IPS-20b (cell line): ENCODE data around the gene TMOD3.

Experiments used
- H3K27ac ChIP-seq: one replicate; pipeline ENCODE4 v1.5.1; 2013; ENCODE audit warnings: low read length
- H3K27me3 ChIP-seq: 2 replicates; pipeline ENCODE4 v1.6.1; 2013; ENCODE audit warnings: mild to moderate bottlenecking, low read length, inconsistent platforms; ENCODE audit not compliant: insufficient read depth
- H3K36me3 ChIP-seq: 2 replicates; pipeline ENCODE4 v1.6.1; 2013; ENCODE audit warnings: low read depth, mild to moderate bottlenecking, inconsistent platforms, low read length, moderate library complexity; ENCODE audit not compliant: insufficient read depth
- H3K4me1 ChIP-seq: 2 replicates; pipeline ENCODE4 v1.6.1; 2013; ENCODE audit warnings: mild to moderate bottlenecking, control low read depth, inconsistent platforms, low read length, moderate library complexity; ENCODE audit not compliant: insufficient read depth
- H3K4me3 ChIP-seq: 2 replicates; pipeline ENCODE4 v1.5.1; 2013; ENCODE audit warnings: mild to moderate bottlenecking, low read length, inconsistent platforms
- H3K9ac ChIP-seq: 2 replicates; pipeline ENCODE4 v1.6.1; 2013; ENCODE audit warnings: low read depth, mild to moderate bottlenecking, inconsistent platforms, low read length, moderate library complexity
- H3K9me3 ChIP-seq: 2 replicates; pipeline ENCODE4 v1.6.1; 2013; ENCODE audit warnings: mild to moderate bottlenecking, low read depth, low read length, inconsistent platforms; ENCODE audit not compliant: insufficient read depth

TMOD3 gene

DNA sequence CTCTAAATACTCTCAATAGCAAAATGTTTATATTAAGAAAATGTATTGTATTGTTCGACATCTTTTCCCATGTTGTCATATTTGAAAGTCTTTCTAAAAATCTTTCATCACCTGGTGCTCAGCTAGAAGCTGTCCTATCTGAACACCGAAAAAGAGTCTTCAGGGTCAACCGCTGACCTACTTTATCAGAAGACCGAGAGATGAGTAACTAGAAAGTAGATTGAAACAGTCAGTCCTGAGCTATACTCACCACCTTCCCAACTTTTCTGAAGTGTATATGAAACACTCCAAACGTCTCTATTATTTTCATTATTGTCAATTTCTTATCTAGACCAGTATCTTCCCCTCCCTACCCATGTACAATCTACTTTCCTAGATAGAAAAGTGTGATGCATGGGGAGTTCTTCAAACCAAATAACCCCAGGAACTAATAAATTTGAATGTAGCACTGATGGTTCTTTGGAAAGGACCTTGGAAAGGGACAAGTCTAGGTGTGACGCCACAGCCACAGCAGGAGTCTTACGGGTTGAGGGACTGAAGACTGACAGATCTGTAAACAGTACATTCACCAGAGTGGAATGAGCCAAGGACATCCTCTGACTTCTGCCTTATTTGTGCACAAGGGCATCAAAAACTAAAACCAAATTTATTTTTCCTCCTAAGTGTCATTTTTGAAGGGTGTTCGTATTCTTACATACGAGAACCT lies 58.6 kb downstream of the TMOD3 start:
- H3K4me1 ChIP-seq = no peaks in the 10 kb centered on the region
- H3K9me3 ChIP-seq = no peaks in the 10 kb centered on the region
- no peaks in the 10 kb centered on the region for H3K27me3 ChIP-seq
- no peak overlapping the region for H3K27ac ChIP-seq
- H3K4me3 ChIP-seq = no peak overlapping the region
- H3K9ac ChIP-seq = no peak overlapping the region
- peaks cover 5% of the 10 kb centered on the region; the same call in 1 of the 2 replicates for H3K36me3 ChIP-seq

DNA sequence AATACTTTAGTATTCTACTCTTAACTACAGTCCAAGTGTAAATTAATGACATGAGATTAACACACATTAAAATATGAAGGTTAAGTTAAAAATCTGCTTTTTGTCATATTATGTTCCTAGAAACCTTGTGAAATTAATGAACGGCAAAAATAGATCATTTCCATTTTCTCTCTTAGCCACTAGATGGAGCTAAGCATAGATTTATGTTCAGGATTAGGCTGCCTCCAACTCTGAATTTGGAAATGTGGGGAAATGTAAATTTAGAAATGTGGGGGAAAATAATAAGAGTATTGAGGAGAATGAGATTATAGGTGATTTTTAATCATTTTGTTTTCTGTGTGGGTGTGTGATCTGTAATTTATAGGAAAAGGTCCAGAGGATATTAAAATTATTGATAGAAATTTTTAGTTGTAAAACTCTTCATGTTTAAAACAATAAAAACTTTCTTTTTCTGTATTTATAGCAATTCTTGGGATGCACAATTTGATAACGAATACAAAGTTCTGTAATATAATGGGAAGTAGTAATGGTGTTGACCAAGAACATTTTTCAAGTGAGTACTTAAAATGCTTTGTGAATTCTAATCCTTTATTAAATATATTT lies 59.2 kb downstream of the TMOD3 start:
- Histone ChIP-seq H3K27me3 (no peaks in the 10 kb centered on the region), H3K4me1 (no peaks in the 10 kb centered on the region), H3K36me3 (peaks cover 7% of the 10 kb centered on the region), H3K27ac (no peak overlapping the region), H3K9me3 (no peaks in the 10 kb centered on the region), H3K9ac (no peak overlapping the region), H3K4me3 (no peak overlapping the region)

DNA sequence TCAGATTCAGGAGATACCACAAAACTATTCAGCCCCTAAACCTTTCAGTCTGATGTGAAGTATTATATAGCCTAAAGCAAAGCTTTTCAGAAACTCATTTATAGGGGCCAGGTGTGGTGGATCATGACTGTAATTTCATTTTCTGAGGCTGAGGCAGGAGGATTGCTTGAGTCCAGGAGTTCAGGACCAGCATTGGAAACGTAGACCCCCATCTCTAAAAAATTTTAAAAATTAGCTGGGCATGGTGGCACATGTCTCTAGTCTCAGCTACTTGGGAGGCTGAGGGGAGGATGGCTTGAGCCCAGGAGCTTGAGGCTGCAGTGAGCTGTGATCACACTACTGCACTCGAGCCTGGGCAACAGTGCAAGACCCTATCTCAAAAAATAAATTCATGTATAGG lies 60.0 kb downstream of the TMOD3 start:
- H3K4me1 ChIP-seq = no peaks in the 10 kb centered on the region

DNA sequence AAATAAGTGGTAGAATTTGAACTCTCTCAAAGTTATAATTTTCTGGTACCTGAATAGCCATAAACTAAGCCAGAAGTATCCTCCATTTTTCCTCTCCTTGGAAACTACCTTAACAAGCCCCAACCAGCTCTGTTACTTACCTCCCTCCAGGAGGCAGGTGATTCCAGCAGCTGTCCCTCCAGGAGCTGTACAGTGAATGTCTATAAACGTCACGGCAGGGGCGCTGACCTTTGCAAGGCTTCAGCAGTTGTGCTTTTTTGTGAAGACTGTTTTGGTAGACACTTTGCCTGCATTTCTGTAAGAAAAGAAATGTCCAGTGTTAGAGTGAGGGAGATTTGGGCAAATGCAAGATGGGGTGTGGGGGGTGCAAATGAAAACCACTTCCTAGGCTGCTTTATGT lies 75.0 kb downstream of the TMOD3 start:
- Histone ChIP-seq H3K4me1 (no peaks in the 10 kb centered on the region; the same call in 1 of the 2 replicates), H3K27me3 (no peaks in the 10 kb centered on the region), H3K9me3 (no peaks in the 10 kb centered on the region), H3K9ac (no peak overlapping the region), H3K36me3 (peaks cover 43% of the 10 kb centered on the region), H3K4me3 (no peak overlapping the region), H3K27ac (no peak overlapping the region)

More for the DNA sequence above, 60.0 kb downstream of the TMOD3 start:
- H3K27me3 ChIP-seq = no peaks in the 10 kb centered on the region
- peaks cover 15% of the 10 kb centered on the region for H3K36me3 ChIP-seq
- no peak overlapping the region for H3K27ac ChIP-seq
- no peaks in the 10 kb centered on the region for H3K9me3 ChIP-seq
- H3K4me3 ChIP-seq = no peak overlapping the region
- H3K9ac ChIP-seq = no peak overlapping the region

DNA sequence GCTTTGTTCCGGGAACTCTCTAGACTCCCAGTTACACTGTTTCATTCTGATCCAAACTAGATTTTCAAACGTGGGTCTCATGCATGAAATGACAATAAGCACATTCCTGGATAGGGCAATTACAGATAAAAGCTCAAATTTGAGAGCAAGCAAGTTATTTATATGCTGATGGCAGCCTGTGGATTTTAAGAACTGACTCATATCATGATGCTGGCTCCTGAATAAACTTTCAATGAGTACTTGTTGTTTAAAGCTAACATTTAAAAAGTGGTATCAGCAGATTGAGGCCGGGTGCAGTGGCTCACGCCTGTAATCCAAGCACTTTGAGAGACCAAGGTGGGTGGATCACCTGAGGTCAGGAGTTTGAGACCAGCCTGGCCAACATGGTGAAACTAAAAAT lies 75.5 kb downstream of the TMOD3 start:
- no peaks in the 10 kb centered on the region; the same call in 1 of the 2 replicates for H3K4me1 ChIP-seq
- H3K9ac ChIP-seq = no peak overlapping the region
- no peaks in the 10 kb centered on the region for H3K27me3 ChIP-seq
- H3K4me3 ChIP-seq = no peak overlapping the region
- peaks cover 45% of the 10 kb centered on the region for H3K36me3 ChIP-seq
- no peak overlapping the region for H3K27ac ChIP-seq
- no peaks in the 10 kb centered on the region for H3K9me3 ChIP-seq

DNA sequence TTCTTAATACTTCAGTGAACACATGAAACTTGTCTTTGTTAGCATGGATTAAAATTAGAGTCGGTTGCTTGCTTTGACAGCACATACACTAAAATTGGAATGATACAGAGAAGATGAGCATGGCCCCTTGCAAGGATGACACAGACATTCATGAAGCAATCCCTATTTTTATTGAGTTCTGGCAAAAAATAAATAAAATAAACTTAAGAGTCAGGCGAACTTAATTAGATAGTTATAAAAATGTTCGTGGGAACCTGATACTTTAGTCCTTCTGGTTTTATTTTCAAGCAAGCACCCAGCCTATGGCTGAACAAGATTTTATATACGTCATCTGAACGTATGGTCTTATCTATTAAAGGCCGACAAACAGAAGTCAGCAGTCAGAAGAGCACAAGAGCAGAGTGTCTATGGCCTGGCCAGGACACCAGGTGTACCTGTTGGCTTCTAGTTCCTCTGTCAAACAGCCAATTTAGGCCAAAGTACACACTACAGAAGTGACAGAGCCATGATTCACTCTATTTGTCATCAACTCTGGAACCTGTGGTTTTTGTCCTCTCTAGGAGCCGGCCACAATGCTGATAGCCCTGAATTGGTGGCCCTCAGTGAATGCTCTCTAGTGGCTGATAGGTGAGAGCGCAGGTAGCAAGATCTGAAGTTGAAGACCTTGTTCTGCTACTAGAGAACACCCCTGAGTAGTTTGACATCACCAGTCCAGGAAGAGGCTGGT lies 77.8 kb downstream of the TMOD3 start:
- Histone ChIP-seq H3K4me3 (no peak overlapping the region), H3K27ac (no peak overlapping the region), H3K36me3 (peaks cover 24% of the 10 kb centered on the region), H3K4me1 (no peaks in the 10 kb centered on the region; the same call in 1 of the 2 replicates), H3K9ac (no peak overlapping the region), H3K27me3 (no peaks in the 10 kb centered on the region), H3K9me3 (no peaks in the 10 kb centered on the region)

DNA sequence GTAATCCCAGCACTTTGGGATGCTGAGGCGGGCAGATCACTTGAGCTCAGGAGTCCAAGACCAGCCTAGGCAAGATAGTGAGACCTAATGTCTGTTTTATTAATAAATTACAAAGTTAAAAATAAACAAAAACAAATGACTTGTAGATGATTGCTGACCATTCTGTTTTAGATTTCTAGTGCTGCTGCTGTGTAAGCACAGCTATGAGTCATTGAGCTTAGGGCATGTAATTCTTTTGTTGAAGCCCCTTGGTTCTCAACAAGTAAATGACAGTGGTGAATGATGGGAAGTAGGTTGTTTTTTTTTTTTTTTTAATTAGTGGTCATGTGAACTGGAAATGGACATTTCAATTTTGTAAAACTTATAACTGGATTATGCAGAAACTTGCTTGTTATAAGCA lies 78.9 kb downstream of the TMOD3 start:
- peaks cover 20% of the 10 kb centered on the region for H3K36me3 ChIP-seq

DNA sequence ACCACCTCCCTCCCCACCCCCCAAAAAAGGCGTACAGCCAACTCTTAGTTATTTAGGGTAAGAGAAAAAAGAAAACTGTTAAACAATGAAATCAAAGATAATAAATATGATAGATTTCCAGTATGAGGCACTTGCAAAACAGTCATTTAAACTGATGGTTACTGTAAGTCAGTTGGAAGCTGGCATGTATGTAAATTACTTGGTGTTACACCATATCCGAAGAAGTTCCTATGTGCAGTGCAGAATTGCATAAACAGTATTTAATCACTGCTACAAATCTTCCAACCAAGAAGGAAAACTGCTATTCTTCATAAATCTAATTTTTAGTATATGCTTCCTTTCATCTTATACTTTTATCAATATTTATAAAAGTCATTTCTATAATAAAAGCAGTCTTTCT lies 80.1 kb downstream of the TMOD3 start:
- Histone ChIP-seq H3K27me3 (no peaks in the 10 kb centered on the region), H3K36me3 (peaks cover 14% of the 10 kb centered on the region), H3K9me3 (no peaks in the 10 kb centered on the region), H3K9ac (no peak overlapping the region), H3K27ac (no peak overlapping the region), H3K4me3 (no peak overlapping the region), H3K4me1 (no peaks in the 10 kb centered on the region; the same call in 1 of the 2 replicates)

More for the DNA sequence above, 78.9 kb downstream of the TMOD3 start:
- H3K4me1 ChIP-seq = no peaks in the 10 kb centered on the region; the same call in 1 of the 2 replicates
- no peak overlapping the region for H3K27ac ChIP-seq
- H3K4me3 ChIP-seq = no peak overlapping the region
- H3K9ac ChIP-seq = no peak overlapping the region
- no peaks in the 10 kb centered on the region for H3K9me3 ChIP-seq
- H3K27me3 ChIP-seq = no peaks in the 10 kb centered on the region

DNA sequence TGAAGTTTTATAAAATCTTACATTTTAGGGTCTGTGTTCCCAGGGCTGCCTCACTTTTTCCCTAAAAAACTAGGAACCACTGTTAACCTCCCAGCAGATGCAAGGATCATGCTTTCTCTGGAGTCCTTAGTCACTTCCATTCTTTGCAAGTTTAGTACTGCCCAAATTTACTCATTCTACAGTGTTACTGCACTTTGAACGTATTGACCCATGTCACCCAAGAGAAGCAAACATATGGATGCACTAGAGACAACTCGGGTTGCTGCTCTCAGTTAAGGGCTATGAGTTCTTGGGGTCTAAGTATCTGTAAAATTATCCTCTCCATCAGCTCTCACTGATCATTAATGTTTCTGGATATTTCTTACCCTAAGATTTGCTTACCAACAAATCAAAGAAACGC lies 83.1 kb downstream of the TMOD3 start:
- H3K27ac ChIP-seq = no peak overlapping the region
- H3K27me3 ChIP-seq = no peaks in the 10 kb centered on the region
- no peak overlapping the region for H3K9ac ChIP-seq
- H3K4me1 ChIP-seq = no peaks in the 10 kb centered on the region
- H3K36me3 ChIP-seq = peaks cover 12% of the 10 kb centered on the region
- H3K9me3 ChIP-seq = no peaks in the 10 kb centered on the region
- no peak overlapping the region for H3K4me3 ChIP-seq

DNA sequence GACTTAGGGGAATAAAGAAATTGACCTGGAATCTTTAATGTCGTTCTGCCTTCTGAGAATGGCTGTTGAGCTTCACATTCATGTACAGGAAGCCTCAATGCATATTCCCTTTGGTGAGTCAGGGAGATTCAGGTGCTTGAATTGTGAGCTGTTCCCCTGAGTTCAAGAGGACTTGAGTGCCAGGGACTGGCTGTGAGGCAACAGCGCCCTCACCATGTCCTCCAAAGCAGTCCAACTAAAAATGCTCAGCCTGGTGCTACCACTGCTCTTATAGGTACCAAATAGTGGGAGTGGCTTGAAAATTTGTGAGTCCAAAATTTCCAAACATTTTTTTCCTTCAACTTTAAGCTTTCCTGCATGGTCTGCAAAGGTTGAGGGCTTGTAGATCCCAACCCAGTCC lies 88.0 kb downstream of the TMOD3 start:
- Histone ChIP-seq H3K9ac (no peak overlapping the region), H3K4me3 (no peak overlapping the region), H3K27ac (no peak overlapping the region), H3K9me3 (no peaks in the 10 kb centered on the region), H3K27me3 (no peaks in the 10 kb centered on the region), H3K36me3 (peaks cover 20% of the 10 kb centered on the region), H3K4me1 (no peaks in the 10 kb centered on the region)

DNA sequence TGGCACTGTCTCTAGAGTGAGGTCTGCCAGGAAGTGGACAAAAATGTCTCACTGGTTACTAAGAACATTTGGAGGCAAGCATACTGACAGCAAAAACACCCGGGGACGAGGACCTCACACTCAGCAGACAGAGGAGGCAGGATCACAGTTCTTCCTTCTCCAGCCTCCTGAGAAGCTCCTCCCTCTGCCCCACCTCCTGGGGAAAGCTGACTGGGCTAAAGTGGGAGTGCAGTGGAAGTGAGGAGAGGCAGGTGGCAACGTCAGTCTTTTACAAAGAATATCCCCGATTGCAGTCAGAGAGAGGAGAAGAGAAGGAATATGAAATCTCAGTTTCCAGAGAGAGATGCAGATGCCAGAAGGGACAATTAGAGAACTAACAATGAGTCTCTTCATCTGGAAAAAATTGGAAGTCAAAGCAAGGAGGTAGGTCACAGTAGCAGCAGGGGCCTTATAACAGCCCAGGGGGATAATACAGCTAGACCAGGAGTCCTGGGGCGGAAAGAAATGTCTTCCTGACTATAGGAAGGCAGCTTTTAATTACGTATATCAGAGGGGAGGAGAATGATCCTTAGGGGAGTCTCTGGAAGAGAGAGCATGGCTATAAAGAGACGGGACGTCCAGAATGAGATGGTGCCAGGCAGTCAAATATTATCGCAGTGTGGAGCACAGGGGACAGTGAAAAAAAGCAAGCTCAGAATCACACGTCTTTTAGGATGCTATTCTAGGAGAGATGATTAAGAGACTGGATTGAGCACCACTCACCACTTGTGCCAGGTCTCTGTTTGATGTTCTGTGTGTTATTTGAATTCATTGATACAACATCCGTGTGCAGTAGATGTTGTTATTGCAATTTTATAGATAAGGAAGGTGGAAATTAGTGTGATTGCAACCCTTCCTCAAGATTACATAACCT lies 95.0 kb downstream of the TMOD3 start:
- Histone ChIP-seq H3K9ac (no peak overlapping the region), H3K9me3 (no peaks in the 10 kb centered on the region), H3K4me3 (no peak overlapping the region), H3K4me1 (no peaks in the 10 kb centered on the region), H3K36me3 (peaks cover 27% of the 10 kb centered on the region; the same call in 1 of the 2 replicates), H3K27ac (no peak overlapping the region), H3K27me3 (no peaks in the 10 kb centered on the region)
